Measurements from ENCODE around the gene SRRM3. TPM values are rescaled to one million over a fixed set of nuclear protein-coding genes. Genes with fewer than 3 reads are reported as not detected.

The SRRM3 gene
- polyA plus RNA-seq, 1 donor from 2014 or later, result 34.9 TPM

- no peak overlapping the region for H3K27ac ChIP-seq (ENCODE audit: low read length)
- no peaks in the 10 kb centered on the region for H3K36me3 ChIP-seq (ENCODE audit: insufficient read depth, low read length)
- TF ChIP-seq MXI1 (conservative IDR thresholded peaks at IDR 0.05; ENCODE audit: poor library complexity, severe bottlenecking) (no peak), EZH2 (IDR thresholded peaks at IDR 0.05; ENCODE audit: borderline replicate concordance, insufficient read depth, low read length, poor library complexity, severe bottlenecking) (no peak), TAF1 (IDR thresholded peaks at IDR 0.05; ENCODE audit: low read depth) (no peak), SMC3 (conservative IDR thresholded peaks at IDR 0.05; ENCODE audit: poor library complexity) (no peak), EP300 (conservative IDR thresholded peaks at IDR 0.05; ENCODE audit: poor library complexity, severe bottlenecking) (no peak), CTCF (IDR thresholded peaks at IDR 0.05; ENCODE audit: poor library complexity, severe bottlenecking) (no peak), RAD21 (conservative IDR thresholded peaks at IDR 0.05) (no peak), REST (IDR thresholded peaks at IDR 0.05; ENCODE audit: borderline replicate concordance) (no peak), POLR2AphosphoS5 (IDR thresholded peaks at IDR 0.05) (no peak)
- no peaks in the 10 kb centered on the region for H3K79me2 ChIP-seq (replicated peaks; ENCODE audit: insufficient read depth, low read length)
- H3K9me3 ChIP-seq (ENCODE audit: low read length), result no peaks in the 10 kb centered on the region
- H3K4me3 ChIP-seq (ENCODE audit: low read length), result no peak overlapping the region
- no peaks in the 10 kb centered on the region for H3F3A ChIP-seq (ENCODE audit: insufficient read depth, low read length, poor library complexity, severe bottlenecking)
- H2AFZ ChIP-seq (ENCODE audit: low read depth, low read length), result no peak overlapping the region
- H4K20me1 ChIP-seq (ENCODE audit: insufficient read depth), result no peaks in the 10 kb centered on the region
- H3K9me2 ChIP-seq (ENCODE audit: insufficient read depth, low read length), result no peaks in the 10 kb centered on the region
- no peaks in the 10 kb centered on the region for H3K27me3 ChIP-seq (ENCODE audit: insufficient read depth, low read depth, low read length)
- H3K4me2 ChIP-seq (ENCODE audit: low read length), result no peak overlapping the region
- H3K9ac ChIP-seq (ENCODE audit: low read length), result no peak overlapping the region
Observed at GRCh38 chr7:76260171-76260703, 58.5 kb downstream of the SRRM3 start.

- no peaks in the 10 kb centered on the region for H3K79me2 ChIP-seq (replicated peaks; ENCODE audit: insufficient read depth, low read length)
- H3K27me3 ChIP-seq (ENCODE audit: insufficient read depth, low read depth, low read length), result no peaks in the 10 kb centered on the region
- H4K20me1 ChIP-seq (ENCODE audit: insufficient read depth), result no peaks in the 10 kb centered on the region
- no peaks in the 10 kb centered on the region for H3F3A ChIP-seq (ENCODE audit: insufficient read depth, low read length, poor library complexity, severe bottlenecking)
- H3K9ac ChIP-seq (ENCODE audit: low read length), result no peak overlapping the region
- H3K36me3 ChIP-seq (ENCODE audit: insufficient read depth, low read length), result no peaks in the 10 kb centered on the region
- H3K9me2 ChIP-seq (ENCODE audit: insufficient read depth, low read length), result no peaks in the 10 kb centered on the region
- H3K4me2 ChIP-seq (ENCODE audit: low read length), result no peak overlapping the region
- H2AFZ ChIP-seq (ENCODE audit: low read depth, low read length), result no peak overlapping the region
- TF ChIP-seq RAD21 (conservative IDR thresholded peaks at IDR 0.05) (no peak), SMC3 (conservative IDR thresholded peaks at IDR 0.05; ENCODE audit: poor library complexity) (no peak), CTCF (IDR thresholded peaks at IDR 0.05; ENCODE audit: poor library complexity, severe bottlenecking) (no peak)
- H3K9me3 ChIP-seq (ENCODE audit: low read length), result no peaks in the 10 kb centered on the region
- H3K4me3 ChIP-seq (ENCODE audit: low read length), result no peak overlapping the region
- H3K27ac ChIP-seq (ENCODE audit: low read length), result no peak overlapping the region
Observed at GRCh38 chr7:76261329-76261728, 59.6 kb downstream of the SRRM3 start.

Measured in neural cell (in vitro differentiated cells).